ENCODE results near the gene DLGAP4. TPM values are rescaled to one million over a fixed set of nuclear protein-coding genes. Genes with fewer than 3 reads are reported as not detected.
"Not testable (repeated sequence)": the region's sequence is repeated elsewhere in the genome, so short reads cannot be mapped to it uniquely, and the experiment has no call there.

Gene DLGAP4
- total and polyA plus RNA-seq, 4 donors = 17.8 to 121 (median 70.7) TPM

- Histone ChIP-seq H3K36me3 (ENCODE audit: control insufficient read depth, insufficient read depth, low read length) (peaks cover 4% of the 10 kb centered on the region), H3K4me3 (ENCODE audit: low read depth, low read length) (no peak overlapping the region), H3K4me1 (ENCODE audit: control insufficient read depth, insufficient read depth, low read length) (peaks cover 18% of the 10 kb centered on the region), H3K27me3 (ENCODE audit: control insufficient read depth, insufficient read depth, low read length) (peaks cover 3% of the 10 kb centered on the region), H3K27ac (ENCODE audit: low read depth, low read length) (no peak overlapping the region), H3K9me3 (ENCODE audit: control insufficient read depth, insufficient read depth, low read length) (no peaks in the 10 kb centered on the region)
- 43% methylated on average over 2 of the region's 7 CpGs for WGBS (ENCODE audit: insufficient coverage)
- peak in 1 of 6 donors; percentile 28 for DNase-seq (ENCODE audit: low read depth in 4 of 6, low spot score in 6 of 6)
These were observed 66.5 kb downstream of the DLGAP4 start for GRCh38 chr20:36372666-36373065.

- H3K36me3 ChIP-seq (ENCODE audit: control insufficient read depth, insufficient read depth, low read length) = peaks cover 4% of the 10 kb centered on the region
- no peak overlapping the region for H3K4me3 ChIP-seq (ENCODE audit: low read depth, low read length)
- H3K4me1 ChIP-seq (ENCODE audit: control insufficient read depth, insufficient read depth, low read length) = peaks cover 14% of the 10 kb centered on the region
- no peak overlapping the region for H3K27ac ChIP-seq (ENCODE audit: low read depth, low read length)
- peaks cover 3% of the 10 kb centered on the region for H3K27me3 ChIP-seq (ENCODE audit: control insufficient read depth, insufficient read depth, low read length)
- no peaks in the 10 kb centered on the region for H3K9me3 ChIP-seq (ENCODE audit: control insufficient read depth, insufficient read depth, low read length)
- no peak for DNase-seq (ENCODE audit: low read depth in 4 of 6, low spot score in 6 of 6)
- WGBS (ENCODE audit: insufficient coverage) = no CpG with 5 or more reads among the region's 1 CpG
These were observed 67.0 kb downstream of the DLGAP4 start for GRCh38 chr20:36373089-36373488.

DNA sequence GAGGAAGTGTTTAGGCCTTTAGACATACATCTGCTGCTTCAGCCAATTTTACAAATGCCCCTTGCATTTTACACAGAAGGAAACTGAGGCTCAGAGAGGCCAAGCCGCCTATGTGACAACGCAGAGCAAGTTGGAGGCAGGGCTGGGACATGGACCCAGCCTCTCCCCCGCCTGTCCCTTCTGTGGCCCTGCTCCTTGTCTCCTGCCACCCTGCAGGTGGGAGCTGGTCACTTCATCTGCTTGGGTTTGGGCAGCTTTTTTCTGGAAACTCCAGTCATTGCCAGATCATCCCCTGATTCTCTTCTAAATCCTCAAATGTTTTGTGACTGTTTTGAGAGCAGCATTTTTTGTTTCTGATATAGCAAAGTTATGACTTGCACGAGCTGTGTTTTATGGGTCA, 68.9 kb downstream of the DLGAP4 start:
- Histone ChIP-seq H3K27me3 (ENCODE audit: control insufficient read depth, insufficient read depth, low read length) (peaks cover 3% of the 10 kb centered on the region), H3K4me1 (ENCODE audit: control insufficient read depth, insufficient read depth, low read length) (peaks cover 4% of the 10 kb centered on the region), H3K27ac (ENCODE audit: low read depth, low read length) (no peak overlapping the region), H3K9me3 (ENCODE audit: control insufficient read depth, insufficient read depth, low read length) (no peaks in the 10 kb centered on the region), H3K4me3 (ENCODE audit: low read depth, low read length) (no peak overlapping the region), H3K36me3 (ENCODE audit: control insufficient read depth, insufficient read depth, low read length) (no peaks in the 10 kb centered on the region)
- no peak for DNase-seq (ENCODE audit: low read depth in 4 of 6, low spot score in 6 of 6)
- 84% methylated on average over 3 of the region's 4 CpGs for WGBS (ENCODE audit: insufficient coverage)

- Histone ChIP-seq H3K4me3 (ENCODE audit: low read depth, low read length) (no peak overlapping the region), H3K4me1 (ENCODE audit: control insufficient read depth, insufficient read depth, low read length) (peaks cover 4% of the 10 kb centered on the region), H3K27me3 (ENCODE audit: control insufficient read depth, insufficient read depth, low read length) (peaks cover 3% of the 10 kb centered on the region), H3K27ac (ENCODE audit: low read depth, low read length) (no peak overlapping the region), H3K9me3 (ENCODE audit: control insufficient read depth, insufficient read depth, low read length) (no peaks in the 10 kb centered on the region), H3K36me3 (ENCODE audit: control insufficient read depth, insufficient read depth, low read length) (no peaks in the 10 kb centered on the region)
- DNase-seq (ENCODE audit: low read depth in 4 of 6, low spot score in 6 of 6) = peak in 1 of 6 donors; percentile 92
- 64% methylated on average over 17 of the region's 22 CpGs for WGBS (ENCODE audit: insufficient coverage)
These were observed 71.5 kb downstream of the DLGAP4 start for GRCh38 chr20:36377348-36378326.

DNA sequence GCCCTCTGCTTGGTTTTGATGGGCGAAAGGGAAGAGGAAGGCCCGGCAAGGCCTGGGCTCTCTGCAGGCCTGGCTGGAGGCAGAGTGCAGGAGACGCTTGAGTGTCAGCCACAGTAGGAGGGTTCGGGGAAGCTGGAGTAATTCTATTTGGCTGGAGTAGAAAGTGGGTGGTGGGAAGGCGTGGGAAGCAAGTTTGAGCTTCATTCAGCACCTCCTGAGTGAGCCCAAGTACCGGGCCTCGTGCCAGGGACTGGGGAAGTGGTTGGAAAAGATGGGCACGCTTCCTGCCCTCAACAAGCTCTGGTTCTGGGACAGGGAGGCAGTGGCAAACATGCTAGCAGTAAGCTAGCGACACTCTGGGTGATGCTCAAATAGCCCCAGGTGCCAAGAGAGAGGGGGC, 72.5 kb downstream of the DLGAP4 start:
- 81% methylated on average over 9 of the region's 9 CpGs for WGBS (ENCODE audit: insufficient coverage)
- DNase-seq (ENCODE audit: low read depth in 4 of 6, low spot score in 6 of 6) = peak in 1 of 6 donors; percentile 51

GRCh38 chr20:36379914-36380313, 73.8 kb downstream of the DLGAP4 start:
- H3K27me3 ChIP-seq (ENCODE audit: control insufficient read depth, insufficient read depth, low read length); H3K9me3 ChIP-seq (ENCODE audit: control insufficient read depth, insufficient read depth, low read length); H3K4me1 ChIP-seq (ENCODE audit: control insufficient read depth, insufficient read depth, low read length); H3K27ac ChIP-seq (ENCODE audit: low read depth, low read length); H3K36me3 ChIP-seq (ENCODE audit: control insufficient read depth, insufficient read depth, low read length); DNase-seq (ENCODE audit: low read depth in 4 of 6, low spot score in 6 of 6); H3K4me3 ChIP-seq (ENCODE audit: low read depth, low read length): not testable (repeated sequence)
- WGBS (ENCODE audit: insufficient coverage) = 100% methylated on average over 1 of the region's 1 CpG

More for the DNA sequence above, 72.5 kb downstream of the DLGAP4 start:
- Histone ChIP-seq H3K4me3 (ENCODE audit: low read depth, low read length) (no peak overlapping the region), H3K9me3 (ENCODE audit: control insufficient read depth, insufficient read depth, low read length) (no peaks in the 10 kb centered on the region), H3K36me3 (ENCODE audit: control insufficient read depth, insufficient read depth, low read length) (no peaks in the 10 kb centered on the region), H3K27me3 (ENCODE audit: control insufficient read depth, insufficient read depth, low read length) (peaks cover 3% of the 10 kb centered on the region), H3K27ac (ENCODE audit: low read depth, low read length) (no peak overlapping the region), H3K4me1 (ENCODE audit: control insufficient read depth, insufficient read depth, low read length) (peaks cover 4% of the 10 kb centered on the region)

DNA sequence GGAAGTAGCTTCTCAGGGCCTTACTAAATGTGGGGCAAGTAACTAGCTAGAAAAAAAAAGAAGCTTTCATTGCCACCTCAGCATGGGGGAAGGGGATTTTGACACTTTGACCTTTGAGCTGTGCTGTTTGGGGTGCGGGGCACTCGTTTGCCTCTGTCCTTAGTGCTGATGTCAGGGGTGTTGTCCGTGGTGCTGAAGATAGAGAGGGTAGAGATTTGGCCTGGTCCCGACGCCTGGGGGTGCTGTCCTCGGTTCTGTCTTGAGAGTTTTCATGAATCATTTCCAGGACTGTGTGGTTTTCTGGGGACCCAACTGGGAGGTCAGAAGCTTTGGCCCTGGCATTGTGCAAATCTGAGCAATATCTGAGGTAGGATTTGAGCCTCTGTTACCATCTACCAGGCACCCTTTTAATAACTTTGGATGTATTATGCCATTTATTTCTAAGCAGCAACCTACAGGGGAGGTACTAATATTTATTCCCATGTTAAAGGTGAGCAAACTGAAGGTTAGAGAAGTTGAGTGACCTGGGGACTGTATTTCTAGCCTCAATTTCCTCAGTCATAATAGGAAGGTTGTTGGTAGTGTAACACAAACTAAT, 78.0 kb downstream of the DLGAP4 start:
- 7% methylated on average over 6 of the region's 6 CpGs for WGBS (ENCODE audit: insufficient coverage)
- Histone ChIP-seq H3K4me1 (ENCODE audit: control insufficient read depth, insufficient read depth, low read length) (no peaks in the 10 kb centered on the region), H3K36me3 (ENCODE audit: control insufficient read depth, insufficient read depth, low read length) (peaks cover 4% of the 10 kb centered on the region), H3K9me3 (ENCODE audit: control insufficient read depth, insufficient read depth, low read length) (no peaks in the 10 kb centered on the region), H3K27ac (ENCODE audit: low read depth, low read length) (no peak overlapping the region), H3K4me3 (ENCODE audit: low read depth, low read length) (no peak overlapping the region), H3K27me3 (ENCODE audit: control insufficient read depth, insufficient read depth, low read length) (no peaks in the 10 kb centered on the region)
- peak in 1 of 6 donors; percentile 34 for DNase-seq (ENCODE audit: low read depth in 4 of 6, low spot score in 6 of 6)

- Histone ChIP-seq H3K4me3 (ENCODE audit: low read depth, low read length) (no peak overlapping the region), H3K27me3 (ENCODE audit: control insufficient read depth, insufficient read depth, low read length) (no peaks in the 10 kb centered on the region), H3K9me3 (ENCODE audit: control insufficient read depth, insufficient read depth, low read length) (no peaks in the 10 kb centered on the region), H3K36me3 (ENCODE audit: control insufficient read depth, insufficient read depth, low read length) (peaks cover 4% of the 10 kb centered on the region), H3K4me1 (ENCODE audit: control insufficient read depth, insufficient read depth, low read length) (no peaks in the 10 kb centered on the region), H3K27ac (ENCODE audit: low read depth, low read length) (no peak overlapping the region)
- WGBS (ENCODE audit: insufficient coverage) = 67% methylated on average over 2 of the region's 3 CpGs
- no peak for DNase-seq (ENCODE audit: low read depth in 4 of 6, low spot score in 6 of 6)
These were observed 79.4 kb downstream of the DLGAP4 start for GRCh38 chr20:36385503-36385902.

DNA sequence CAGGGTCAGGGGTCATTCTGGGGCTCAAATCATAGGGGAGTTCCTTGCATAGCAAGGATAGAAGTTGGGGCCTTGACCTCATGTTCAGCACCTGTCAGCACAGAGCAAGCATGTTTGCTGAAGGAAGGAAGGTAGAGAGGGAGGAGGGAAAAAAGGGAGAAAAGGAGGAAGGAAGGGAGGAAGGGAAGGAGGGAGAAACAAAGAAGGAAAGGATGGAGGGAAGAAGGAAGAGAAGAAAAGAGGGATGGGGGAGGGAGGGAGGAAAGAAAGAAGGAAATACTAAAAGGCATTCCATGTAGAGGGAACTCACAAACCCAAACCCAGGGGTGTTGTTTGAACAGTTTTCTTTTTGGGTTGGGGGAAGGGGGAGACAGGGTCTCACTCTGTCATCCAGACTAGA, 80.1 kb downstream of the DLGAP4 start:
- Histone ChIP-seq H3K36me3 (ENCODE audit: control insufficient read depth, insufficient read depth, low read length) (peaks cover 4% of the 10 kb centered on the region), H3K9me3 (ENCODE audit: control insufficient read depth, insufficient read depth, low read length) (no peaks in the 10 kb centered on the region), H3K27me3 (ENCODE audit: control insufficient read depth, insufficient read depth, low read length) (no peaks in the 10 kb centered on the region), H3K27ac (ENCODE audit: low read depth, low read length) (no peak overlapping the region), H3K4me1 (ENCODE audit: control insufficient read depth, insufficient read depth, low read length) (peaks cover 4% of the 10 kb centered on the region), H3K4me3 (ENCODE audit: low read depth, low read length) (no peak overlapping the region)
- DNase-seq (ENCODE audit: low read depth in 4 of 6, low spot score in 6 of 6) = no peak
